A673 (cell line): ENCODE results near the gene LAMP5. TPM values are rescaled to one million over a fixed set of nuclear protein-coding genes. Genes with fewer than 3 reads are reported as not detected.

Experiments used
- BruUV-seq: library from RNA; stranded (reverse); fragments of 400-500 nt; replicated peaks from 2 replicates; lab custom pipeline; 2021; lab: Mats Ljungman, UMichigan
- CTCF ChIA-PET: fragments of 300-600 bp; sonication (Branson Sonifier 250); formaldehyde crosslinking; loops from one replicate; lab custom pipeline; 2022; ENCODE audit warnings: antibody characterized with exemption; lab: Charles Lee
- POLR2A ChIA-PET: fragments of 300-600 bp; sonication (Branson Sonifier 250); formaldehyde crosslinking; loops from one replicate; lab custom pipeline; 2022; ENCODE audit warnings: antibody characterized with exemption; ENCODE audit not compliant: low non-redundant PET; lab: Charles Lee
- DNase-seq: peaks from one replicate; pipeline ENCODE4 v3.0.0-alpha.2; 2015; ENCODE audit warnings: low spot score
- H3K27ac ChIP-seq: fragments of 200-600 bp; sonication (generic); 2 replicates; pipeline ENCODE4 v1.5.1; 2016; ENCODE audit warnings: mixed run types, low read depth, mild to moderate bottlenecking, mixed read lengths, antibody characterized with exemption, low read length; ENCODE audit not compliant: poor library complexity, severe bottlenecking
- H3K27me3 ChIP-seq: fragments of 200-600 bp; sonication (generic); replicated peaks from 2 replicates; pipeline ENCODE4 v1.6.1; 2017; ENCODE audit warnings: mixed run types, low read depth, mild to moderate bottlenecking, mixed read lengths, antibody characterized with exemption, low read length; ENCODE audit not compliant: insufficient read depth, poor library complexity
- H3K36me3 ChIP-seq: fragments of 200-600 bp; sonication (generic); 2 replicates; pipeline ENCODE4 v1.6.1; 2016; ENCODE audit warnings: mixed run types, mild to moderate bottlenecking, mixed read lengths, antibody characterized with exemption, low read length; ENCODE audit not compliant: insufficient read depth, poor library complexity, severe bottlenecking
- H3K4me1 ChIP-seq: fragments of 200-600 bp; sonication (generic); 2 replicates; pipeline ENCODE4 v1.6.1; 2017; ENCODE audit warnings: mixed run types, mild to moderate bottlenecking, mixed read lengths, antibody characterized with exemption, low read length; ENCODE audit not compliant: insufficient read depth, poor library complexity, severe bottlenecking
- H3K4me3 ChIP-seq: fragments of 200-600 bp; sonication (generic); 2 replicates; pipeline ENCODE4 v1.5.1; 2016; ENCODE audit warnings: low read depth, mixed run types, mild to moderate bottlenecking, mixed read lengths, low read length; ENCODE audit not compliant: poor library complexity, severe bottlenecking
- H3K9me3 ChIP-seq: fragments of 200-600 bp; sonication (generic); 2 replicates; pipeline ENCODE4 v1.6.1; 2016; ENCODE audit warnings: mixed run types, low read depth, mild to moderate bottlenecking, mixed read lengths, antibody characterized with exemption, low read length; ENCODE audit not compliant: poor library complexity, severe bottlenecking
- EZH2 ChIP-seq: fragments of 200-600 bp; sonication (generic); IDR thresholded peaks from 2 replicates; pipeline ENCODE4 v1.6.1; 2017; ENCODE audit warnings: borderline replicate concordance, low read depth, mild to moderate bottlenecking, mixed read lengths, antibody characterized with exemption, low read length; ENCODE audit not compliant: poor library complexity, severe bottlenecking
- intact Hi-C: fragments of 100-400 bp; cut with micrococcal nuclease; formaldehyde crosslinking; loops from one replicate; pipeline ENCODE4 v1.10.0; 2022; ENCODE audit not compliant: unreplicated experiment
- total RNA-seq: library from RNA; stranded (reverse); gene quantifications from 2 replicates; pipeline ENCODE4 v1.2.3, GENCODE V29; 2021
- TF ChIP-seq, protein P1 (sequence below): fragments of 300-800, 200-600 bp; sonication (generic); conservative IDR thresholded peaks from 2 replicates; pipeline ENCODE4 v1.5.1; 2017; ENCODE audit warnings: low read depth, mild to moderate bottlenecking, antibody characterized with exemption, low read length, moderate library complexity, mixed read lengths

LAMP5 gene
- total RNA-seq, 1 experiment from 2014 or later: not detected

DNA sequence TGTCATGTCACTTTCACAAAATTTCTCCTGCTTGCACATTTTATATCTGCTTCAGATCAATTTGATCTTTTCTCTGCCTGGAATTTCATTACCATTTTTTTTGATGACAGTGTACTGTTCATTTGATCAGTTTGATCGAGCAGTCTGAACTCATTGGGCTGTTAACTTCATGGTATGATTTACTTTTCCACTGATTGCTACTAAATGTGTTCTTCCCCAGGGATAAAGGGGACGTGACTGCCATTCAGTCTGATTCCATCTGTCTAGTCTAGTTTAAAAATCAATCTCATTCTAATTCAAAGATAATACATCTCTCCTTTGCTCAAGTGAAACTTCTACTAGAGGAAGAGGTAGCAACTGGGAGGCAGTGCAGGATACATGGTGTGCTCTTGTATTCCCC lies 21.1 kb downstream of the LAMP5 start:
- Histone ChIP-seq H3K4me3 (no peak overlapping the region), H3K36me3 (no peaks in the 10 kb centered on the region), H3K27me3 (no peaks in the 10 kb centered on the region), H3K9me3 (no peaks in the 10 kb centered on the region), H3K27ac (no peak overlapping the region), H3K4me1 (no peaks in the 10 kb centered on the region)
- ChIA-PET CTCF (no interaction called here), POLR2A (no interaction called here)
- TF ChIP-seq EZH2: no peak
- TF ChIP-seq, protein P1, sequence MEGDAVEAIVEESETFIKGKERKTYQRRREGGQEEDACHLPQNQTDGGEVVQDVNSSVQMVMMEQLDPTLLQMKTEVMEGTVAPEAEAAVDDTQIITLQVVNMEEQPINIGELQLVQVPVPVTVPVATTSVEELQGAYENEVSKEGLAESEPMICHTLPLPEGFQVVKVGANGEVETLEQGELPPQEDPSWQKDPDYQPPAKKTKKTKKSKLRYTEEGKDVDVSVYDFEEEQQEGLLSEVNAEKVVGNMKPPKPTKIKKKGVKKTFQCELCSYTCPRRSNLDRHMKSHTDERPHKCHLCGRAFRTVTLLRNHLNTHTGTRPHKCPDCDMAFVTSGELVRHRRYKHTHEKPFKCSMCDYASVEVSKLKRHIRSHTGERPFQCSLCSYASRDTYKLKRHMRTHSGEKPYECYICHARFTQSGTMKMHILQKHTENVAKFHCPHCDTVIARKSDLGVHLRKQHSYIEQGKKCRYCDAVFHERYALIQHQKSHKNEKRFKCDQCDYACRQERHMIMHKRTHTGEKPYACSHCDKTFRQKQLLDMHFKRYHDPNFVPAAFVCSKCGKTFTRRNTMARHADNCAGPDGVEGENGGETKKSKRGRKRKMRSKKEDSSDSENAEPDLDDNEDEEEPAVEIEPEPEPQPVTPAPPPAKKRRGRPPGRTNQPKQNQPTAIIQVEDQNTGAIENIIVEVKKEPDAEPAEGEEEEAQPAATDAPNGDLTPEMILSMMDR: no peak
- BruUV-seq: no TSS peak
- intact Hi-C loops: no loop called here
- no peak for DNase-seq

DNA sequence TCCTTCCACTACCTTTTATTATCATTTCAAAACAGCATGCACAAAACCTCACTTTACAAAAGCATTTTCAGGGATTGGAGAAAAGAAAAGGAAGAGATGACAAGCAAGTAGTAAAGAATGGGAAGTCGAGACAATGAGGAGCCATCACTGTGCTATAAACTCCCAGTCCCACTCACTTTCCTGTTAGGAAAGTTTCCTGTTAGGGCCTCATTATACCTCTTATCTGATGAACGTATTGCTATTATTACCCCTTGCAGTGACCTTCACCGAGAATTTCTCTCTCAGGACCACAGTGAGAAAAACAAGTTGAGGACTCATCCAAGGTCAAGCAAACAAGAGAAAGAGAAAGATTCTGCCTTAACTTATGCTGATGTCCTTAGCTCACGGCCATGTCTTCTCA lies 28.8 kb downstream of the LAMP5 start:
- CTCF ChIA-PET: no interaction called here
- no peak for DNase-seq
- no peak overlapping the region for H3K4me3 ChIP-seq
- POLR2A ChIA-PET: no interaction called here
- TF ChIP-seq, protein P1: no peak
- no peak for TF ChIP-seq EZH2
- no peaks in the 10 kb centered on the region for H3K27me3 ChIP-seq
- BruUV-seq: no TSS peak
- no peak overlapping the region for H3K27ac ChIP-seq
- H3K9me3 ChIP-seq: no peaks in the 10 kb centered on the region
- no peaks in the 10 kb centered on the region for H3K36me3 ChIP-seq
- no peaks in the 10 kb centered on the region for H3K4me1 ChIP-seq
- intact Hi-C loops: no loop called here

DNA sequence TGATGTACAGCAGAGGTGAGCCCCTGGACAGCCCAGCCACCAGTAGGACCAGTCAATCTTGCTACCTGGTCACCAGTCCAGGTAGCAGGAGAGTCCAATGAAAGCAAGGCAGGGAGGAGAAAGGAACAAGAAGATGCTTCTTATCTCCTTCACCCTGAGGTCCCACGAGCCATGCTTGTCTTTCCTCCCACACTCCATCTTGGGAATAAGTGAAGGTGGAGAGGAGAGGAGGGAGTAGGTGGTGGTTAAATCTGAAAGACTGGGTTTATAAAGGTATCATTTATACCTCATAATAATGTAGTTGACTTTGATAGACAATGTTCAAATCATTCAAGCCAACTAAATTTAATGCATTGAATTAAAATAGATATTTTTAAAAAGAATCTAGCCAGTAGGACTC lies 35.9 kb downstream of the LAMP5 start:
- TF ChIP-seq, protein P1: no peak
- no peak for TF ChIP-seq EZH2
- no peak for DNase-seq
- intact Hi-C loops: no loop called here
- Histone ChIP-seq H3K36me3 (no peaks in the 10 kb centered on the region), H3K4me1 (no peaks in the 10 kb centered on the region), H3K4me3 (no peak overlapping the region), H3K27me3 (no peaks in the 10 kb centered on the region), H3K9me3 (no peaks in the 10 kb centered on the region), H3K27ac (no peak overlapping the region)
- BruUV-seq: no TSS peak
- ChIA-PET CTCF (no interaction called here), POLR2A (no interaction called here)
